ENCODE data around the gene MRPL54. TPM values are rescaled to one million over a fixed set of nuclear protein-coding genes. Genes with fewer than 3 reads are reported as not detected.

The MRPL54 gene
- total and polyA plus RNA-seq, 2 experiments from 2014 or later, result 29.7 to 89.9 TPM

DNA sequence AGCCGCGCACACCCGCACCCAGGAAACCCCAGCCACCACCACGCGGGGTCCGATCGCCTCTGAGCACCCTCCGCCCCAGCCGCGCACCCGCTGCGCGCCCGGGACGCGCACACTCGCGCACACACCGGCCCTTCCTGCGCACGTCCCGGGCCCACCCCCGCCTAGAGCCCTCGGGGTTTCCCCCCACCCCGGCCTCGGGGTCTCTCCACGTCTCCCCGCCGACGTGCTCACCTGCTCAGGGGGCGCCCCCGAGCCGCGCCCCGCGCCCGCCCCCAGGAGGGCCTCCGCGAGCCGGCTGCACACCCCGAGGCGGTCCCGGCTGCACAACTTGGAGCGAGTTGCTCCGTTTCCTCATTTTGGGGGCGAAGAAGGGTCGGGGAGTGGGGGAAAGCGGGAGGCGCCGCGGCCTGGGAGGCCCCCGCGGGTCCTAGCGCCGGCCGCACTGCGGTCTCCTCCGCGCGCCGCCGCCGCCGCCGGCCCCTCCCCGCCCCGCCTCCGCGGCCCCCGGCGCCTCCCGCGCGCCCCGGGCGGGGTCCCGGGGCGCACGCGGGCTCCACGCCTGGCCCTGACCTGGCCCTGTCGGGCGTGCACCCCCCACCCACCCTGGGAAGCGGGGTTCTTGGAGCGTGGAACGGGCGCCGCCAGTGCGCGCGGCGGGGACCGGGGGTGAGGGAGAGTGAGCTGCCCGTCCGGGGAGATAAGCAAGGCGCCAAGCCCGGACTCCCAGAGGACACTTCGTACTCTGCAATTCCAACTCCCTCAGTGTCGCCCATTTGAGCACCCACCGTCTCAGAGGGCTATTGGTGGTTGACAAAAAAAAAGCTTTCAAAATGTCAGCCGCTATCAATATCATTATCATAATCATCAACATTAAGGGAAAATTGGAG, 23.7 kb downstream of the MRPL54 start, which contains the start of gene MATK (continued):
- TF ChIP-seq CTCF (conservative IDR thresholded peaks at IDR 0.05; ENCODE audit: low read depth in 2 of 2) (no peak), NANOG (IDR thresholded peaks at IDR 0.05; ENCODE audit: borderline replicate concordance) (no peak)

GRCh38 chr19:3788996-3789778, 26.7 kb downstream of the MRPL54 start:
- Histone ChIP-seq H4K20me1 (replicated peaks; ENCODE audit: insufficient read depth) (no peaks in the 10 kb centered on the region), H3K4me3 (no peak overlapping the region), H3F3A (replicated peaks; ENCODE audit: low read depth) (no peaks in the 10 kb centered on the region), H3K27ac (ENCODE audit: low read depth) (no peak overlapping the region), H3K79me2 (replicated peaks; ENCODE audit: insufficient read depth) (no peaks in the 10 kb centered on the region), H3K36me3 (ENCODE audit: insufficient read depth) (no peaks in the 10 kb centered on the region), H3K9me2 (ENCODE audit: insufficient read depth) (no peaks in the 10 kb centered on the region), H3K4me2 (no peak overlapping the region), H3K4me1 (ENCODE audit: insufficient read depth) (no peaks in the 10 kb centered on the region; the same call in 1 of the 2 replicates), H2AFZ (no peak overlapping the region), H3K27me3 (ENCODE audit: insufficient read depth) (peaks cover 10% of the 10 kb centered on the region)
- H3K27me3 Mint-ChIP-seq (ENCODE audit: insufficient read depth, low read depth, poor library complexity), result peaks cover 15% of the 10 kb centered on the region
- H3K4me3 Mint-ChIP-seq, result no peak overlapping the region
- ATAC-seq (no peak; the same call in 2 of the 3 replicates), DNase-seq (ENCODE audit: low spot score) (no peak)
- peaks cover 3% of the 10 kb centered on the region; the same call in 1 of the 3 replicates for H3K9me3 Mint-ChIP-seq
- peaks cover 6% of the 10 kb centered on the region for H3K4me1 Mint-ChIP-seq
- no peak overlapping the region for H3K27ac Mint-ChIP-seq
- H3K36me3 Mint-ChIP-seq (ENCODE audit: low read depth), result 0 out of 3 replicates have a peak, but pooled peaks cover 4% of the 10 kb centered on the region
- TF ChIP-seq ZNF114 (CRISPR knock-in tag; IDR thresholded peaks at IDR 0.05) (no peak), JUNB (IDR thresholded peaks at IDR 0.05; ENCODE audit: unreplicated experiment) (no peak), CTCF (conservative IDR thresholded peaks at IDR 0.05; ENCODE audit: low read depth in 2 of 2) (no peak), EZH2 (IDR thresholded peaks at IDR 0.05; ENCODE audit: low read depth, unreplicated experiment) (no peak)
- TF ChIP-seq, protein P1, sequence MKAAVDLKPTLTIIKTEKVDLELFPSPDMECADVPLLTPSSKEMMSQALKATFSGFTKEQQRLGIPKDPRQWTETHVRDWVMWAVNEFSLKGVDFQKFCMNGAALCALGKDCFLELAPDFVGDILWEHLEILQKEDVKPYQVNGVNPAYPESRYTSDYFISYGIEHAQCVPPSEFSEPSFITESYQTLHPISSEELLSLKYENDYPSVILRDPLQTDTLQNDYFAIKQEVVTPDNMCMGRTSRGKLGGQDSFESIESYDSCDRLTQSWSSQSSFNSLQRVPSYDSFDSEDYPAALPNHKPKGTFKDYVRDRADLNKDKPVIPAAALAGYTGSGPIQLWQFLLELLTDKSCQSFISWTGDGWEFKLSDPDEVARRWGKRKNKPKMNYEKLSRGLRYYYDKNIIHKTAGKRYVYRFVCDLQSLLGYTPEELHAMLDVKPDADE (IDR thresholded peaks at IDR 0.05), result no peak
- TF ChIP-seq, protein P2, sequence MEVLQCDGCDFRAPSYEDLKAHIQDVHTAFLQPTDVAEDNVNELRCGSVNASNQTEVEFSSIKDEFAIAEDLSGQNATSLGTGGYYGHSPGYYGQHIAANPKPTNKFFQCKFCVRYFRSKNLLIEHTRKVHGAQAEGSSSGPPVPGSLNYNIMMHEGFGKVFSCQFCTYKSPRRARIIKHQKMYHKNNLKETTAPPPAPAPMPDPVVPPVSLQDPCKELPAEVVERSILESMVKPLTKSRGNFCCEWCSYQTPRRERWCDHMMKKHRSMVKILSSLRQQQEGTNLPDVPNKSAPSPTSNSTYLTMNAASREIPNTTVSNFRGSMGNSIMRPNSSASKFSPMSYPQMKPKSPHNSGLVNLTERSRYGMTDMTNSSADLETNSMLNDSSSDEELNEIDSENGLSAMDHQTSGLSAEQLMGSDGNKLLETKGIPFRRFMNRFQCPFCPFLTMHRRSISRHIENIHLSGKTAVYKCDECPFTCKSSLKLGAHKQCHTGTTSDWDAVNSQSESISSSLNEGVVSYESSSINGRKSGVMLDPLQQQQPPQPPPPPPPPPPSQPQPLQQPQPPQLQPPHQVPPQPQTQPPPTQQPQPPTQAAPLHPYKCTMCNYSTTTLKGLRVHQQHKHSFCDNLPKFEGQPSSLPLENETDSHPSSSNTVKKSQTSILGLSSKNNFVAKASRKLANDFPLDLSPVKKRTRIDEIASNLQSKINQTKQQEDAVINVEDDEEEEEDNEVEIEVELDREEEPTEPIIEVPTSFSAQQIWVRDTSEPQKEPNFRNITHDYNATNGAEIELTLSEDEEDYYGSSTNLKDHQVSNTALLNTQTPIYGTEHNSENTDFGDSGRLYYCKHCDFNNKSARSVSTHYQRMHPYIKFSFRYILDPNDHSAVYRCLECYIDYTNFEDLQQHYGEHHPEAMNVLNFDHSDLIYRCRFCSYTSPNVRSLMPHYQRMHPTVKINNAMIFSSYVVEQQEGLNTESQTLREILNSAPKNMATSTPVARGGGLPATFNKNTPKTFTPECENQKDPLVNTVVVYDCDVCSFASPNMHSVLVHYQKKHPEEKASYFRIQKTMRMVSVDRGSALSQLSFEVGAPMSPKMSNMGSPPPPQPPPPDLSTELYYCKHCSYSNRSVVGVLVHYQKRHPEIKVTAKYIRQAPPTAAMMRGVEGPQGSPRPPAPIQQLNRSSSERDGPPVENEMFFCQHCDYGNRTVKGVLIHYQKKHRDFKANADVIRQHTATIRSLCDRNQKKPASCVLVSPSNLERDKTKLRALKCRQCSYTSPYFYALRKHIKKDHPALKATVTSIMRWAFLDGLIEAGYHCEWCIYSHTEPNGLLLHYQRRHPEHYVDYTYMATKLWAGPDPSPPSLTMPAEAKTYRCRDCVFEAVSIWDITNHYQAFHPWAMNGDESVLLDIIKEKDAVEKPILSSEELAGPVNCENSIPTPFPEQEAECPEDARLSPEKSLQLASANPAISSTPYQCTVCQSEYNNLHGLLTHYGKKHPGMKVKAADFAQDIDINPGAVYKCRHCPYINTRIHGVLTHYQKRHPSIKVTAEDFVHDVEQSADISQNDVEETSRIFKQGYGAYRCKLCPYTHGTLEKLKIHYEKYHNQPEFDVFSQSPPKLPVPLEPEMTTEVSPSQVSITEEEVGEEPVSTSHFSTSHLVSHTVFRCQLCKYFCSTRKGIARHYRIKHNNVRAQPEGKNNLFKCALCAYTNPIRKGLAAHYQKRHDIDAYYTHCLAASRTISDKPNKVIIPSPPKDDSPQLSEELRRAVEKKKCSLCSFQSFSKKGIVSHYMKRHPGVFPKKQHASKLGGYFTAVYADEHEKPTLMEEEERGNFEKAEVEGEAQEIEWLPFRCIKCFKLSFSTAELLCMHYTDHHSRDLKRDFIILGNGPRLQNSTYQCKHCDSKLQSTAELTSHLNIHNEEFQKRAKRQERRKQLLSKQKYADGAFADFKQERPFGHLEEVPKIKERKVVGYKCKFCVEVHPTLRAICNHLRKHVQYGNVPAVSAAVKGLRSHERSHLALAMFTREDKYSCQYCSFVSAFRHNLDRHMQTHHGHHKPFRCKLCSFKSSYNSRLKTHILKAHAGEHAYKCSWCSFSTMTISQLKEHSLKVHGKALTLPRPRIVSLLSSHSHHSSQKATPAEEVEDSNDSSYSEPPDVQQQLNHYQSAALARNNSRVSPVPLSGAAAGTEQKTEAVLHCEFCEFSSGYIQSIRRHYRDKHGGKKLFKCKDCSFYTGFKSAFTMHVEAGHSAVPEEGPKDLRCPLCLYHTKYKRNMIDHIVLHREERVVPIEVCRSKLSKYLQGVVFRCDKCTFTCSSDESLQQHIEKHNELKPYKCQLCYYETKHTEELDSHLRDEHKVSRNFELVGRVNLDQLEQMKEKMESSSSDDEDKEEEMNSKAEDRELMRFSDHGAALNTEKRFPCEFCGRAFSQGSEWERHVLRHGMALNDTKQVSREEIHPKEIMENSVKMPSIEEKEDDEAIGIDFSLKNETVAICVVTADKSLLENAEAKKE (CRISPR knock-in tag; IDR thresholded peaks at IDR 0.05), result no peak
